ENCODE data around the gene MYO9A. TPM values are rescaled to one million over a fixed set of nuclear protein-coding genes. Genes with fewer than 3 reads are reported as not detected.

MYO9A gene
- total RNA-seq, 2 experiments from 2014 or later = 18.3 to 20.2 TPM

- DNase-seq = no peak
- Mint-ChIP-seq H3K27me3 (peaks cover 2% of the 10 kb centered on the region), H3K4me3 (no peak overlapping the region), H3K36me3 (no peaks in the 10 kb centered on the region), H3K4me1 (ENCODE audit: low read depth) (no peaks in the 10 kb centered on the region), H3K9me3 (peaks cover 4% of the 10 kb centered on the region), H3K27ac (no peak overlapping the region)
- ChIA-PET POLR2A (no interaction called here), CTCF (interaction anchor here (1.0 kb wide), 1 partner anchor 11 kb away, joined by 3 read pairs; no protein-coding TSS in a partner anchor)
- intact Hi-C loops (cut with micrococcal nuclease) = no loop called here
Measured at GRCh38 chr15:71812966-71813722, 304.8 kb downstream of the MYO9A start.

DNA sequence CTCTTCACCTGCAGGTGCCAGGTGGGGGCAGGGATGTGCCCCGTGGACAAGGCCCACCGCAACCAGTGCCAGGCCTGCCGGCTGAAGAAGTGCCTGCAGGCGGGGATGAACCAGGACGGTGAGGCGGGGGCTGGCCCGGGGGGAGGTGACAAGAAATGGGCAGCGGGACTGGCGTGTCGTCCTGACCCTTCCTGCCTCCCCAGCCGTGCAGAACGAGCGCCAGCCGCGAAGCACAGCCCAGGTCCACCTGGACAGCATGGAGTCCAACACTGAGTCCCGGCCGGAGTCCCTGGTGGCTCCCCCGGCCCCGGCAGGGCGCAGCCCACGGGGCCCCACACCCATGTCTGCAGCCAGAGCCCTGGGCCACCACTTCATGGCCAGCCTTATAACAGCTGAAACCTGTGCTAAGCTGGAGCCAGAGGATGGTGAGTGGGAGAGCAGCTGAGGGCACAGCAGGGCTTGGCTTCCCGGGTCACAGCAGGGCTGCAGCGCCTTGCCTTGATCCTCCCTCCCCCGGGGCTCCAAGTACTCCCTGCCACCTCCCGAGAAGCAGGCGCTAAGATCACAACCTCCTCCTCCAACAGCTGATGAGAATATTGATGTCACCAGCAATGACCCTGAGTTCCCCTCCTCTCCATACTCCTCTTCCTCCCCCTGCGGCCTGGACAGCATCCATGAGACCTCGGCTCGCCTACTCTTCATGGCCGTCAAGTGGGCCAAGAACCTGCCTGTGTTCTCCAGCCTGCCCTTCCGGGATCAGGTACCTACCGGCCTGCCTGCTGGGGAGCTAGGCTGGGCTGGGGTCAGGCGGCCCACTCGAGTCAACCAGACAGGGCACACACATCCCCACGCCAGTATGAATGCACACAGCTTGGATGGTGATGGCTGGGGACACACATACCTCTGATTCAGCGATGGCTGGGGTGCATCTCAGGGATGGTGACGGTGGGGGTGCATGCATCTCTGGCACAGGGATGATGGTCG, 305.9 kb downstream of the MYO9A start:
- H3K36me3 Mint-ChIP-seq = no peaks in the 10 kb centered on the region
- H3K4me3 Mint-ChIP-seq = no peak overlapping the region
- no peak for DNase-seq
- ChIA-PET CTCF (no interaction called here), POLR2A (no interaction called here)
- intact Hi-C loops (cut with micrococcal nuclease) = no loop called here
- H3K4me1 Mint-ChIP-seq (ENCODE audit: low read depth) = no peaks in the 10 kb centered on the region
- peaks cover 2% of the 10 kb centered on the region for H3K27me3 Mint-ChIP-seq
- no peak overlapping the region for H3K27ac Mint-ChIP-seq
- no peaks in the 10 kb centered on the region for H3K9me3 Mint-ChIP-seq

DNA sequence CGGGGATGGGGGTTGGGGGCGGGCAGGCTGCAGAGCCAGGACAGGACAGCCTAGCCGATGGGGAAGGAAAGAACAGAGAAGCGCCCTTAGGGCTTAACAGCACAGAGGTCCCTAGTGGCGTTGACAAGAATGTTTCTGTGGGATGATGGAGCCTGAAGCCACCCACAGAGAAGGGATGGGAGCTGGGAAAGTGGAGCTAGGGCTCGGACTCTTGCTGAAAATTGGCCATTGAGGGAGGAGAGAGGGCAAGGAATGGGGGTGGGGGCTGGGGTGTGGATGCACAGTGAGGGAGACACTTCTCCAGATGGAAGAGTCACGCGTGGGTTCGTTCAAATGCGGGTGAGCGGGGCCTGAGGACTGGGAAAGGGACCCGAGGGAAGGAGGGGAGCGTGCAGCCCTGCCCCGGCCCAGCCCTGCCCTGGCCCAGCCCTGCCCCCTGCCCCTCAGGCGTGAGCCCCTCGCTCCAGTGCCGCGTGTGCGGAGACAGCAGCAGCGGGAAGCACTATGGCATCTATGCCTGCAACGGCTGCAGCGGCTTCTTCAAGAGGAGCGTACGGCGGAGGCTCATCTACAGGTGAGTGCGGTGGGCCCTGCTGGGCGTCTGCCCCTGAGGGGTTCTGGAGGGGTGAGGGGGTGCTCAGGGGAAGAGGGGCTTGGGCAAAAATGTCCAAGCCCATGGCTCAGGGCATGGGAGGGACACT, 306.8 kb downstream of the MYO9A start:
- intact Hi-C loops (cut with micrococcal nuclease) = no loop called here
- no peak for DNase-seq
- Mint-ChIP-seq H3K4me1 (ENCODE audit: low read depth) (no peaks in the 10 kb centered on the region), H3K27ac (no peak overlapping the region), H3K36me3 (no peaks in the 10 kb centered on the region), H3K4me3 (no peak overlapping the region), H3K9me3 (no peaks in the 10 kb centered on the region), H3K27me3 (peaks cover 2% of the 10 kb centered on the region)
- POLR2A ChIA-PET = no interaction called here
- CTCF ChIA-PET = no interaction called here

DNA sequence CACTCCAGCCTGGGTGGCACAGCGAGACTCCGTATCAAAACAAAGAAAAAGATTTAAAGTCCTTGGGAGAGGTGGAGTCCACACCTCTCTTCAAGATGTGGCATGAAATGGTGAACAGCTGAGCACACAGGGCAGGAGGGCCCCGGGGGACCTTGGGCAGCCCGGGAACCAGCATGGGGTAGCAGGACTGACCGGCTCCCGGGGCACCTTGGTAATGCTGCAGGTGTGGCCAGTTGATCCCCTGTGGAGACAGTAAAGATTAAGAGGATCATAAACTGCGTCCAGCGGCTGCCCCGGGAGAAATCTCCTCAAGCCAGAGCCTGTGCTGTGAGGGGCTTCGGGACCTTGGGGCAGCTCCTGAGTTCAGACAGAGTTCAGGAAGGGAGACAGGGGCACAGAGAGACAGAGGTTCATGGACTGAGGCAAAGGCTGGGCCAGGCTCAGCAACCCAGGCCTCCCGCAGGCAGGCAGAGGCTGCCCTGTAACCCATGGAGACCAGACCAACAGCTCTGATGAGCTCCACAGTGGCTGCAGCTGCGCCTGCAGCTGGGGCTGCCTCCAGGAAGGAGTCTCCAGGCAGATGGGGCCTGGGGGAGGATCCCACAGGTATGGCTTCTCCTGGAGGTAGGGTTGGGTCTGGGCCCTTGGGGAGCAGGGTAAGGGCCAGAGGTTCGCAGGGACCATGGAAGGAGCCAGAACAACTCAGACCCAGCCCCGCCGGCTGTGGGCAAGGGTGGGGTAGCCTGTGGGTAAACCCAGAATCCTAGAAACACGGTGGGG, 307.5 kb downstream of the MYO9A start, which contains the start of gene NR2E3:
Gene NR2E3 (plus strand): TSS at position 299 of the 780 bp plus-strand sequence. CDS start 190 bp downstream, at position 489.
- peaks cover 2% of the 10 kb centered on the region for H3K27me3 Mint-ChIP-seq
- no peak for DNase-seq
- no peaks in the 10 kb centered on the region for H3K9me3 Mint-ChIP-seq
- H3K36me3 Mint-ChIP-seq = no peaks in the 10 kb centered on the region
- ChIA-PET POLR2A (no interaction called here), CTCF (no interaction called here)
- no peak within 1 kb of the TSS for H3K27ac Mint-ChIP-seq
- H3K4me1 Mint-ChIP-seq (ENCODE audit: low read depth) = no peaks in the 10 kb centered on the region
- H3K4me3 Mint-ChIP-seq = no peak within 1 kb of the TSS
- intact Hi-C loops (cut with micrococcal nuclease) = no loop called here

- Mint-ChIP-seq H3K4me1 (ENCODE audit: low read depth) (no peaks in the 10 kb centered on the region), H3K9me3 (no peaks in the 10 kb centered on the region), H3K4me3 (no peak overlapping the region), H3K27ac (no peak overlapping the region), H3K36me3 (no peaks in the 10 kb centered on the region), H3K27me3 (peaks cover 2% of the 10 kb centered on the region)
- intact Hi-C loops (cut with micrococcal nuclease) = no loop called here
- no peak for DNase-seq
- ChIA-PET POLR2A (no interaction called here), CTCF (no interaction called here)
Measured at GRCh38 chr15:71809346-71809745, 308.6 kb downstream of the MYO9A start.

DNA sequence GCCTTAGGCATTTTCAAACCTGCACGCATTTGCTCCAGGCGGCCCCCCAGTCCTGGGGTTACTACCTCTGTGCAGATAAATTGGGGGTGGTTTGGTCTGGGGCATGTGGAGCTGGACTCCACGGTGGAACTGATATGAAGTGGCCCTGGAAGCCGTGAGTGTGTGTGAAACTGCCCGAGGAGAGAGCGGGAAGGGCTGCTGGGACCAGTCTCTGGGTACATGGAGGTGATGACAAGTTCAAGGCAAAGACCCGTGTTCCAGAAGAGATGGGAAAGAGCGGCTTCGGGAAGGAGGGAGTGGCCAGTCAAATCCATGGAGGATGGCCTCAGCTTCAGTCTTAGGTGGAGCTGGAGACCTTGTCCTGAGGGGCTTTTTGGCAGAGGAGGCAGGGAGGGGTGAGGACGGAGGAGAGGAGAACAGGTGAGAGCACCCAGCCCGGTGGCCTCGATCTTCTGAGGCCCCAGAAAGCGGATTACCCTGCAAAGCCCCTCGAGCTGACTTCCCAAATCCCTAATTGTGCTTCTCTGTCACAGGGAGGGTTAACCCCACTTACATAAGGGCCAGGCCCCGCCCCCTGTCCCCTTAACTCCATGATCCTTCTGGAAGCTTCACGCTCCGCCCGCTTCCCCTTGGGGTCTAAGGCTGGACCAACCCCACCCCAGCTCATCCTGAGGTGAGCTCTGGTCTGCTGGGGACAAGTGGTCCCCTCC, 309.5 kb downstream of the MYO9A start:
- Mint-ChIP-seq H3K4me1 (ENCODE audit: low read depth) (no peaks in the 10 kb centered on the region), H3K4me3 (no peak overlapping the region), H3K9me3 (no peaks in the 10 kb centered on the region), H3K36me3 (no peaks in the 10 kb centered on the region), H3K27ac (no peak overlapping the region), H3K27me3 (peaks cover 2% of the 10 kb centered on the region)
- DNase-seq = no peak
- ChIA-PET CTCF (no interaction called here), POLR2A (no interaction called here)
- intact Hi-C loops (cut with micrococcal nuclease) = no loop called here

DNA sequence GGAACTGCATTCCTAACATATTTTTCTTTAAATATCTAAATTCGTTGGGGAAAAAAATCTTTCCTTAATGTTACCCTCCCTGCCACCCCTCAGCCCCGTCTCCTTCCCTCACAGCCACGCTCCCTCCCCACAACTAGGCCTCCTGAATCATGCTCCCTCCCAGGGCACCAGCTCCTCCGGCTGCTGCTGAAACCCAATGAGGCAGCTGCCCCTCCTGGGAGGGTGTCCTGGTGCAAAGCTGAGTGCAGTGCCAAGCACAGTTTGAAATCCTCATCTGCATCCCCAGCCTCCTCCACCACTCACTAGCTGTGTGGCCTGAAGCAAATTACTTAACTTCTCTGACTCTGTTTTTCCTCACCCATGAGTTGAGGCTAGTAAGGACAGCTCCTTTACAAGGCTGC, 310.3 kb downstream of the MYO9A start:
- no peak overlapping the region for H3K27ac Mint-ChIP-seq
- no peaks in the 10 kb centered on the region for H3K9me3 Mint-ChIP-seq
- no peak overlapping the region for H3K4me3 Mint-ChIP-seq
- no peaks in the 10 kb centered on the region for H3K4me1 Mint-ChIP-seq (ENCODE audit: low read depth)
- intact Hi-C loops (cut with micrococcal nuclease) = no loop called here
- H3K27me3 Mint-ChIP-seq = peaks cover 2% of the 10 kb centered on the region
- no peak for DNase-seq
- ChIA-PET CTCF (no interaction called here), POLR2A (no interaction called here)
- no peaks in the 10 kb centered on the region for H3K36me3 Mint-ChIP-seq

- no peak overlapping the region for H3K4me3 Mint-ChIP-seq
- no peak for DNase-seq
- H3K4me1 Mint-ChIP-seq (ENCODE audit: low read depth) = no peaks in the 10 kb centered on the region
- no peak overlapping the region for H3K27ac Mint-ChIP-seq
- ChIA-PET CTCF (no interaction called here), POLR2A (no interaction called here)
- no peaks in the 10 kb centered on the region for H3K9me3 Mint-ChIP-seq
- H3K36me3 Mint-ChIP-seq = no peaks in the 10 kb centered on the region
- intact Hi-C loops (cut with micrococcal nuclease) = no loop called here
- peaks cover 5% of the 10 kb centered on the region for H3K27me3 Mint-ChIP-seq
Measured at GRCh38 chr15:71807125-71807629, 310.8 kb downstream of the MYO9A start.

- ChIA-PET CTCF (no interaction called here), POLR2A (no interaction called here)
- Mint-ChIP-seq H3K36me3 (no peaks in the 10 kb centered on the region), H3K9me3 (no peaks in the 10 kb centered on the region), H3K4me1 (ENCODE audit: low read depth) (no peaks in the 10 kb centered on the region), H3K27ac (no peak overlapping the region), H3K27me3 (peaks cover 7% of the 10 kb centered on the region), H3K4me3 (no peak overlapping the region)
- no peak for DNase-seq
- intact Hi-C loops (cut with micrococcal nuclease) = no loop called here
Measured at GRCh38 chr15:71806452-71806931, 311.5 kb downstream of the MYO9A start.

GRCh38 chr15:71804695-71805470, 313.1 kb downstream of the MYO9A start:
- no peaks in the 10 kb centered on the region for H3K36me3 Mint-ChIP-seq
- no peaks in the 10 kb centered on the region for H3K4me1 Mint-ChIP-seq (ENCODE audit: low read depth)
- H3K9me3 Mint-ChIP-seq = no peaks in the 10 kb centered on the region
- intact Hi-C loops (cut with micrococcal nuclease) = no loop called here
- no peak for DNase-seq
- H3K4me3 Mint-ChIP-seq = no peak overlapping the region
- peaks cover 14% of the 10 kb centered on the region for H3K27me3 Mint-ChIP-seq
- CTCF ChIA-PET = interaction anchor here (0.8 to 1.7 kb wide), 4 partner anchors 23 to 393 kb away, joined by 3 to 4 read pairs (median 3); partner anchors contain the start of gene GRAMD2A
- no peak overlapping the region for H3K27ac Mint-ChIP-seq
- POLR2A ChIA-PET = no interaction called here
